HCT116 (cell line): Measurements from ENCODE around the gene SLC25A48.

Experiments
- ATF3 ChIP-seq: IDR thresholded peaks from 2 replicates; pipeline ENCODE4 v1.6.1; 2012
- CTCF ChIP-seq, 3 experiments: fragments of 200-600 bp in 1 of 3; sonication (generic) in 1 of 3; IDR thresholded peaks in 2 of 3; conservative IDR thresholded peaks in 1 of 3; 2 replicates each; pipeline ENCODE4 v1.5.1; 2012 to 2017; ENCODE audit warnings: low read depth in 2 of 3, low read length in 2 of 3, antibody characterized with exemption in 1 of 3, borderline replicate concordance in 1 of 3, control low read depth in 1 of 3, mild to moderate bottlenecking in 1 of 3, mixed read lengths in 1 of 3, mixed run types in 1 of 3, moderate library complexity in 1 of 3; ENCODE audit not compliant: insufficient read depth in 1 of 3

- TF ChIP-seq CTCF (IDR thresholded peaks at IDR 0.05 in 2 of 3, conservative IDR thresholded peaks at IDR 0.05 in 1 of 3; ENCODE audit: borderline replicate concordance in 1 of 3, insufficient read depth in 1 of 3, low read depth in 2 of 3, low read length in 2 of 3), result no peak
- TF ChIP-seq ATF3, result no peak
These were observed 60.3 kb downstream of the SLC25A48 start for GRCh38 chr5:135894789-135895188.
